Umbilical cord (tissue), 1 donor: ENCODE measurements around the gene HAX1. TPM values are rescaled to one million over a fixed set of nuclear protein-coding genes. Genes with fewer than 3 reads are reported as not detected.

Experiments
- total RNA-seq: library from RNA; depleted of rRNA; stranded (reverse); fragments of >200 nt; gene quantifications from one replicate; pipeline ENCODE4 v1.2.3, GENCODE V29; 2014; ENCODE audit warnings: low replicate concordance; ENCODE audit not compliant: insufficient read depth

Gene HAX1
- total RNA-seq, 1 donor from 2014 or later = 38.0 TPM

Other genes starting within 250 kb of the HAX1 start
- 0.48 TPM for gene NUP210L, start 117.6 kb upstream of the HAX1 start, total RNA-seq
- gene TPM3, start 80.5 kb upstream of the HAX1 start, total RNA-seq = 156 TPM
- gene CFAP141, start 66.3 kb upstream of the HAX1 start, total RNA-seq = not detected
- gene UBAP2L, start 51.7 kb upstream of the HAX1 start, total RNA-seq = 31.8 TPM
- not detected for gene AQP10, start 48.5 kb downstream of the HAX1 start, total RNA-seq
- 107 TPM for gene ATP8B2, start 52.9 kb downstream of the HAX1 start, total RNA-seq
- 14.7 TPM for gene IL6R, start 132.7 kb downstream of the HAX1 start, total RNA-seq
- gene TDRD10, start 229.6 kb downstream of the HAX1 start, total RNA-seq = not detected
- gene SHE, start 229.8 kb downstream of the HAX1 start, total RNA-seq = 3.4 TPM